Measurements from ENCODE around the gene SMYD4.

Gene SMYD4

DNA sequence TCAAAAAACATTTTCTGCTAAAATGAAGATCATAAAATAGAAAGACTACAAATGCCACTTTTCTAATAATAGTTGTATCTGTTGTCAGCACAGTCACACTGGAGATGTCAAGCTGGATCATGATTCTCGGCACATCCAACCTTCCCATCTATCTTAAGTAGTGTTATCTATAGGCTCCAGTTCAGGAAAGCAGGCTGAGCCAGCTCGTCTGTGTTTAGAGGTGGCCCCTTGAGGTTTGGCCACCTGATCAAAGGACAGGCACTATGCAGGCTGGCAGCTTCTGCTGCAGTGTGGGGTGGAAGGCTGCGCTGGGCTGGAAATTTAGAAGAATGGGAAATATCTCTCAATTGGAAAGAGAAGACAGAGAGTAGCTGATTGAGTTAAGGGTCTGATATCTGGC lies 32.4 kb downstream of the SMYD4 start:
- Histone ChIP-seq H3K4me1 (ENCODE audit: control insufficient read depth in 1 of 2, insufficient read depth in 2 of 2, low read length in 2 of 2) (peaks cover 0 to 12% of the 10 kb centered on the region in 2 donors), H3K27ac (ENCODE audit: low read length) (no peak overlapping the region), H3K9me3 (ENCODE audit: control insufficient read depth in 1 of 2, low read length in 2 of 2) (no peaks in the 10 kb centered on the region), H3K27me3 (ENCODE audit: low read depth, low read length) (no peaks in the 10 kb centered on the region), H3K36me3 (ENCODE audit: control insufficient read depth in 1 of 2, insufficient read depth in 2 of 2, low read length in 2 of 2) (peaks cover 10 to 14% of the 10 kb centered on the region in 2 donors), H3K4me3 (ENCODE audit: low read depth in 1 of 2, low read length in 2 of 2) (no peak overlapping the region)

DNA sequence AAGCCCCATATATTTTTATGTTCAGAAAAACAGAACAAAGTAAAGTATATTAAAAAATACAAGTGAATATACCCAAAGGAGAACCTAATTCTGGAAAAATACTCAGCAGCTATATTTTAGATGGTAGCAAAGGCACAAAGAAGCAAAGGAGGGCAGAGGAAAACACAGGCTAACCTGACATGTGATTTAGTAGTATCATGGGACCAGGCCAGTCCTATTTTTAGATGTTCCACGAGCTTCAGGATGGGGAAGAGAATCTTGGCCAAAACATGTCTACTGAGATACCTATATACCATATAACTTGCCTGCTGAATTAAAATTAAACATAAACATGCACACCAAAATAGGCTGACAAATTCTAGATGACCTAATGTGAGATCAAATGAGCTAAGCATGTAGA lies 32.9 kb downstream of the SMYD4 start:
- Histone ChIP-seq H3K4me3 (ENCODE audit: low read depth in 1 of 2, low read length in 2 of 2) (no peak overlapping the region), H3K36me3 (ENCODE audit: control insufficient read depth in 1 of 2, insufficient read depth in 2 of 2, low read length in 2 of 2) (peaks cover 10 to 14% of the 10 kb centered on the region in 2 donors), H3K4me1 (ENCODE audit: control insufficient read depth in 1 of 2, insufficient read depth in 2 of 2, low read length in 2 of 2) (peaks cover 0 to 12% of the 10 kb centered on the region in 2 donors), H3K27me3 (ENCODE audit: low read depth, low read length) (no peaks in the 10 kb centered on the region), H3K27ac (ENCODE audit: low read length) (no peak overlapping the region), H3K9me3 (ENCODE audit: control insufficient read depth in 1 of 2, low read length in 2 of 2) (no peaks in the 10 kb centered on the region)

- no peak overlapping the region for H3K4me3 ChIP-seq (ENCODE audit: low read depth in 1 of 2, low read length in 2 of 2)
- no peaks in the 10 kb centered on the region for H3K36me3 ChIP-seq (ENCODE audit: control insufficient read depth in 1 of 2, insufficient read depth in 2 of 2, low read length in 2 of 2)
- no peak overlapping the region for H3K27ac ChIP-seq (ENCODE audit: low read length)
- H3K27me3 ChIP-seq (ENCODE audit: low read depth, low read length) = no peaks in the 10 kb centered on the region
- no peaks in the 10 kb centered on the region for H3K9me3 ChIP-seq (ENCODE audit: control insufficient read depth in 1 of 2, low read length in 2 of 2)
- peaks cover 0 to 12% of the 10 kb centered on the region in 2 donors for H3K4me1 ChIP-seq (ENCODE audit: control insufficient read depth in 1 of 2, insufficient read depth in 2 of 2, low read length in 2 of 2)
Observed at GRCh38 chr17:1793447-1793806, 36.3 kb downstream of the SMYD4 start.

DNA sequence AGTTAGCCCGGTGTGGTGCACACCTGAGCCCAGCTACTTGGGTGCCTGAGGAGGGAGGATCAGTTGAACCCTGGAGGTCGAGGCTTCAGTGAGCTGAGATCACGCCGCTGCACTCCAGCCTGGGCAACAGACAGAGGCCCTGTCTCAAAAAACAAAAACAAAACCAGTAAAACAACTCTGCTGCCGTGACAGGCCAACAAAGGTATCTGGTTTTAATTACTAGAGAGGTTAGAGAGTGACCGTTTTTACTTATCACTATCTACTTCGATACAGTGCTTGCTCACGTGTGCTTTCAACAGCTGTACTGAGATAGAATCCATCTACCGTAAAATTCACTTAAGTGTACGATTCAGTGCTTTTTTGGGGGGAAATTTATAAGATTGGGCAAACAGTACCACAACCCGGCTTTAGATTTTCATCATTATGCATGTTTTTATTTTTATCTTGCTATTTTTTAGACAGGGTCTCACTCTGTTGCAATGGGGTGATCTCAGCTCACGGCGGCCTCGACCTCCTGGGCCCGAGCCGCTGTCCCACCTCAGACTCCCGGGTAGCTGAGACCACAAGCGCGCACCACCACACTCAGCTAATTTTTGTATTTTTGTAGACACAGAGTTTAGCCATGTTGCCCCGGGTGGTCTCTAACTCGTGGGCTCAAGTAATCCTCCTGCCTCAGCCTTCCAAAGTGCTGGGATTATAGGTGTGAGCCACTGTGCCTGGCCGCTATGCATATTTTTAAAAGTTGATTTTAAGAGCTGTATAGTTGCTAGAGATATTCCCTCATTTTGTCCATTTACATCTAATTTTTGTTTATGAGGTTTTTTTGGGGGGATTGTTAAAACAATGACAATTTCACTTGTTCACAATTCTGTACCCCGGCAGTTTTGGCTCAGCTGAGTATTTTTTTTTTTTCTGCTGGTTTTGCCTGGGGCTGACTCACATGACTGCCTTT lies 36.9 kb downstream of the SMYD4 start:
- Histone ChIP-seq H3K27me3 (ENCODE audit: low read depth, low read length) (no peaks in the 10 kb centered on the region), H3K4me3 (ENCODE audit: low read depth in 1 of 2, low read length in 2 of 2) (no peak overlapping the region), H3K36me3 (ENCODE audit: control insufficient read depth in 1 of 2, insufficient read depth in 2 of 2, low read length in 2 of 2) (no peaks in the 10 kb centered on the region), H3K27ac (ENCODE audit: low read length) (no peak overlapping the region), H3K4me1 (ENCODE audit: control insufficient read depth in 1 of 2, insufficient read depth in 2 of 2, low read length in 2 of 2) (peaks cover 0 to 12% of the 10 kb centered on the region in 2 donors), H3K9me3 (ENCODE audit: control insufficient read depth in 1 of 2, low read length in 2 of 2) (no peaks in the 10 kb centered on the region)

DNA sequence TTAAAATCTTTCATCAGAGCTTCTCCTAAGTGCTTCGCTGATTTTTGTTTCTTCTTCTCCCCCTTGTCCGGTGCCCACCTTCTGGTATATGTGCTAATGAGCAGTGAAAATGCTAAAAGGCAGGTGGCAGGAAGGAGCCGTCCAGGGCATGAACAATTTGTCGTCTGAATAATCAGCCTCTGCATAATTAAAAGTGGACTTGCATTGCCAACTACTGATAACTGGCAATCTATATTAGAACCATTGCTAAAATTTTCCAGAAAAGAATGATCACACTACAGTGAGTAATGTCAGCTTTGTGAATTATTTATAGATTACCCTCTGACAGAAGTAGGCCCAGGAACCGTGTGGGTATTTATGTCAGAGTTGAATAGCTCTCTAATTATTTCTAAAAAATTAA lies 39.8 kb downstream of the SMYD4 start:
- peaks cover 0 to 9% of the 10 kb centered on the region in 2 donors for H3K36me3 ChIP-seq (ENCODE audit: control insufficient read depth in 1 of 2, insufficient read depth in 2 of 2, low read length in 2 of 2)
- H3K27ac ChIP-seq (ENCODE audit: low read length) = no peak overlapping the region

DNA sequence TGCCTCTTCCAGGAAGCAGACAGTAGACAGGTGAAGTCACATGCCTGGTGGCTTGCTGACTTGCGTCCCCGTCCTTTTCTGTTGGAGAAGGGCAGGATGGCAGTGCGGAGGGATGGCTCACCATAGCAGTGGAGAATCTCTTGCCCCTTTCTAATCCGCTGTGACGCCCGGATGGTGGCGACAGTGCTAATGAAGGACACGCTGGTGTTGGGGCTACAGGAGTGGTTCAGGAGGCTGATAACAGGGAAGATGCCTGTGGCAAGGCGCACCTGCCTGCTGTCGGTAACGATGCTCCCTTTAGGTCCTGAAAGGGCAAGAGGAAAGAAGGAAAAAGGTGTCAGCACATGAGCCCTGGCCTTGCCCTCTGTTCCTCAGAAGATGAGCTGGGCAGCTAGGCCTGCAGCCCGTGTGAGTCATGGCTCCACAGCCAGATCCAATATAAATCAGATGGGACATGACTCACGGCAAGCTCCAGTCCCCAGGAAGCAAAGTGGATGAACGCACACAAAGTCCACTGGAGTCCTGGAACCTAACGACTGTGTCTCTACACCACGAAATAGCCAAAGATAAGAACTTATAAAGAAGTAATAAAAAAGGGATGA lies 42.3 kb downstream of the SMYD4 start:
- Histone ChIP-seq H3K4me3 (ENCODE audit: low read depth in 1 of 2, low read length in 2 of 2) (no peak overlapping the region), H3K4me1 (ENCODE audit: control insufficient read depth in 1 of 2, insufficient read depth in 2 of 2, low read length in 2 of 2) (peaks cover 18 to 20% of the 10 kb centered on the region in 2 donors), H3K36me3 (ENCODE audit: control insufficient read depth in 1 of 2, insufficient read depth in 2 of 2, low read length in 2 of 2) (peaks cover 4 to 9% of the 10 kb centered on the region in 2 donors), H3K9me3 (ENCODE audit: control insufficient read depth in 1 of 2, low read length in 2 of 2) (no peaks in the 10 kb centered on the region), H3K27ac (ENCODE audit: low read length) (peak overlapping the region; percentile 86), H3K27me3 (ENCODE audit: low read depth, low read length) (no peaks in the 10 kb centered on the region)

More for the DNA sequence above, 39.8 kb downstream of the SMYD4 start:
- no peaks in the 10 kb centered on the region for H3K9me3 ChIP-seq (ENCODE audit: control insufficient read depth in 1 of 2, low read length in 2 of 2)
- peaks cover 11% of the 10 kb centered on the region in 2 donors for H3K4me1 ChIP-seq (ENCODE audit: control insufficient read depth in 1 of 2, insufficient read depth in 2 of 2, low read length in 2 of 2)
- no peak overlapping the region for H3K4me3 ChIP-seq (ENCODE audit: low read depth in 1 of 2, low read length in 2 of 2)
- H3K27me3 ChIP-seq (ENCODE audit: low read depth, low read length) = no peaks in the 10 kb centered on the region

DNA sequence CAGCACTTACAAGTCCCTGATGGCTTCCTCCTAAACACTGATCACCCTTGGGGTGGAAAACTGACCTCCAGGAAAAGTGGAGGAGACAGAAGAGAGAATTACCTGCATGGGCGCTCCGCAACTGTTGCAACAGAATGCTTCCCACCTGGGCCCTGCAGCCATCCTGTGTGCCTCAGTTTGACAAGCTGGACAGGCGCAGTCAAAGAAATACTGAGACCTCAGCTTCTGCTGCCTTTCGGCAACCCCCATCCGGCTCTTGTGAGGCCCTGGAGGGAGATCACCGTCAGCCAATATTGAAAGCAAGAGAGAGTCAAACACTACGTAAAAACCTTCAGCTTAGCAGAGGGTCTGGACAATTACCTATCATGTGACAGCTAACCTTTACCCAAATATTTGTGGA lies 43.0 kb downstream of the SMYD4 start:
- peaks cover 4 to 9% of the 10 kb centered on the region in 2 donors for H3K36me3 ChIP-seq (ENCODE audit: control insufficient read depth in 1 of 2, insufficient read depth in 2 of 2, low read length in 2 of 2)
- peaks cover 20 to 21% of the 10 kb centered on the region in 2 donors for H3K4me1 ChIP-seq (ENCODE audit: control insufficient read depth in 1 of 2, insufficient read depth in 2 of 2, low read length in 2 of 2)
- H3K27ac ChIP-seq (ENCODE audit: low read length) = peak overlapping the region; percentile 86
- no peaks in the 10 kb centered on the region for H3K9me3 ChIP-seq (ENCODE audit: control insufficient read depth in 1 of 2, low read length in 2 of 2)
- no peak overlapping the region for H3K4me3 ChIP-seq (ENCODE audit: low read depth in 1 of 2, low read length in 2 of 2)
- H3K27me3 ChIP-seq (ENCODE audit: low read depth, low read length) = no peaks in the 10 kb centered on the region

- no peaks in the 10 kb centered on the region for H3K27me3 ChIP-seq (ENCODE audit: low read depth, low read length)
- no peaks in the 10 kb centered on the region for H3K9me3 ChIP-seq (ENCODE audit: control insufficient read depth in 1 of 2, low read length in 2 of 2)
- peak overlapping the region; percentile 86 for H3K27ac ChIP-seq (ENCODE audit: low read length)
- H3K4me3 ChIP-seq (ENCODE audit: low read depth in 1 of 2, low read length in 2 of 2) = no peak overlapping the region
- H3K4me1 ChIP-seq (ENCODE audit: control insufficient read depth in 1 of 2, insufficient read depth in 2 of 2, low read length in 2 of 2) = peaks cover 20 to 21% of the 10 kb centered on the region in 2 donors
- H3K36me3 ChIP-seq (ENCODE audit: control insufficient read depth in 1 of 2, insufficient read depth in 2 of 2, low read length in 2 of 2) = peaks cover 4 to 12% of the 10 kb centered on the region in 2 donors
Observed at GRCh38 chr17:1785930-1786329, 43.8 kb downstream of the SMYD4 start.

DNA sequence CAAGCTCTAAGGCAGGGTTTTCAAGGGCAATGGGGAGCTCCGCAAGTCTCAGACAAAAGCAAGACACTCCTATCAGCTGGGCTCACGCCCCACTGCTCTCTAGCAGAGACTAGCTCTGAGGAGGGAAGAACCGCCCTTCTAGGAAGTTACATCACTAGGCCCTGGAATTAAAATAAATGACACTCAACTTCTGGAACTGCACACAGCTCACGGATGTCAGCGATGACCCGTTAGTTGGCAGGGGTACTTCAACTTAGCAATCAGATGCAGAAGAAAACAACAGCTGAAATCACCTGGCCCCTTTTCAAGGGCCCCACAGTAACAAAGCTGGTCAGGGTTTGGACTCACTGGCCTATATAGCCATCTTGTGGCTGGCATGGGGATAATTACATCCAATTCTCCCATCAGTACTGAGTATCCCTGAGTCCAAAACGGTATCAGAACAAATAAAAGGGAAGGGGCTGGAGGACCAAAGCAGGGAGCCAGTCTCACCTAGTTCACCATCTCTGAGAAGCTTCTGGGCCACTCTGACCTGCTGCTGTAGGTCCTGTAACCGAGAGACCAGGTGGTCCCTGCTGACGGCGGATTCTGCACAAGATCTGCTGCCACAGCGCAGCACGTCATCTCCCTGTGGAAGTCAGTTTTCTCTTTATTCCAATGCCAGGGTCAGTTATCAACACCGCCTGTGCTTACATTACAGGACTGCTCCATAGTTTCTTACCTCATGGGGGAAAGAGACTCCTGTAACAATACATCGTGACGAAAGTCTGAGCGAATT lies 45.7 kb downstream of the SMYD4 start:
- Histone ChIP-seq H3K4me1 (ENCODE audit: control insufficient read depth in 1 of 2, insufficient read depth in 2 of 2, low read length in 2 of 2) (peaks cover 20 to 26% of the 10 kb centered on the region in 2 donors), H3K36me3 (ENCODE audit: control insufficient read depth in 1 of 2, insufficient read depth in 2 of 2, low read length in 2 of 2) (peaks cover 4 to 12% of the 10 kb centered on the region in 2 donors), H3K9me3 (ENCODE audit: control insufficient read depth in 1 of 2, low read length in 2 of 2) (no peaks in the 10 kb centered on the region), H3K4me3 (ENCODE audit: low read depth in 1 of 2, low read length in 2 of 2) (peak overlapping the region; percentile 37 to 43), H3K27ac (ENCODE audit: low read length) (peak overlapping the region; percentile 95), H3K27me3 (ENCODE audit: low read depth, low read length) (no peaks in the 10 kb centered on the region)

DNA sequence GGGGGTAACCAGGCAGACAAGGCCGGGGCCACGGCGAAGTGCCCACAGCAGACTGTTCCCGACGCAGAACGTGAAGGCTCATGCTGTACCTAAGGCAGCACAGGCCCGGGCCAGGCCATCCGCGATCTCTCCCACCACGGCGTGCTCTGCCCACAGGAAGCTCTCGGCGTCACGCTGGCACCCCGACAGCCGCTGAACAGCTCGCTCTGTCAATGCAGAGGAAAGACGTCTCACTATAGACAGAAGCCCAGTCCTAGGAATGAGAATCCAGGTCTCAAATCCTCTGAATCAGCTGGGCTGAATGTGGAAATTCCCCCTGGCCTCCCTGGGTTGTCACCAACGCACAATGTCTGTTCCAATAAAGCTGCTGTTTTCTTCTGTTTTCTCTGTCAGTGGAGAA lies 46.4 kb downstream of the SMYD4 start:
- peaks cover 4 to 16% of the 10 kb centered on the region in 2 donors for H3K36me3 ChIP-seq (ENCODE audit: control insufficient read depth in 1 of 2, insufficient read depth in 2 of 2, low read length in 2 of 2)
- peaks cover 20 to 26% of the 10 kb centered on the region in 2 donors for H3K4me1 ChIP-seq (ENCODE audit: control insufficient read depth in 1 of 2, insufficient read depth in 2 of 2, low read length in 2 of 2)
- peak overlapping the region; percentile 95 for H3K27ac ChIP-seq (ENCODE audit: low read length)
- H3K4me3 ChIP-seq (ENCODE audit: low read depth in 1 of 2, low read length in 2 of 2) = peak overlapping the region; percentile 37 to 43
- H3K27me3 ChIP-seq (ENCODE audit: low read depth, low read length) = no peaks in the 10 kb centered on the region
- no peaks in the 10 kb centered on the region for H3K9me3 ChIP-seq (ENCODE audit: control insufficient read depth in 1 of 2, low read length in 2 of 2)

- Histone ChIP-seq H3K27ac (ENCODE audit: low read length) (peak overlapping the region; percentile 95), H3K36me3 (ENCODE audit: control insufficient read depth in 1 of 2, insufficient read depth in 2 of 2, low read length in 2 of 2) (peaks cover 4 to 23% of the 10 kb centered on the region in 2 donors), H3K9me3 (ENCODE audit: control insufficient read depth in 1 of 2, low read length in 2 of 2) (no peaks in the 10 kb centered on the region), H3K4me3 (ENCODE audit: low read depth in 1 of 2, low read length in 2 of 2) (no peak overlapping the region), H3K27me3 (ENCODE audit: low read depth, low read length) (no peaks in the 10 kb centered on the region), H3K4me1 (ENCODE audit: control insufficient read depth in 1 of 2, insufficient read depth in 2 of 2, low read length in 2 of 2) (peaks cover 16 to 23% of the 10 kb centered on the region in 2 donors)
Observed at GRCh38 chr17:1782171-1782567, 47.5 kb downstream of the SMYD4 start.
